Fibroblast of skin of back (primary cell): Measurements from ENCODE around the gene GTF2A1.

Experiments used
- DNase-seq: peaks from one replicate; pipeline ENCODE4 v3.0.0-alpha.2; 2013

GTF2A1 gene

DNA sequence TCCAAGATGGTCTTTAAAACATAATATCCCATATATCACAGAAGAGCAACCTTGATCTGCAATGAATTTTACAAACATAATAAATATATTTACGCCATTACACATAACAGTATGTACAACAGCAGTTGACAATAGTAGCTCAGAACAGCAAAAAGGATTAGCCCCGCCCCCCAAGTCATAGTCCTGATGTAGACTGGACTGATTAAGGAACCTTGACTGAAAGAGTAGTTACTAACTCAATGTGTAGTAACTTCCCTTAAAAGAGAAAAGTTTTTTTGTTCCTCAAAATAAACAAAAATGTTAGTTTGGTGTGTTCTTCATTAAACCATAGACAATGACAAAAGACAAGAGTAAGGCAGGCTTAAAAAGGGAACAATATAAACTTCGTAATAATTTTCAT, 44.5 kb downstream of the GTF2A1 start:
- DNase-seq, result no peak

- peak; percentile 60 for DNase-seq
Observed at GRCh38 chr14:81172881-81173280, 47.9 kb downstream of the GTF2A1 start.

GRCh38 chr14:81172353-81172752, 48.4 kb downstream of the GTF2A1 start:
- DNase-seq, result peak; percentile 62

DNA sequence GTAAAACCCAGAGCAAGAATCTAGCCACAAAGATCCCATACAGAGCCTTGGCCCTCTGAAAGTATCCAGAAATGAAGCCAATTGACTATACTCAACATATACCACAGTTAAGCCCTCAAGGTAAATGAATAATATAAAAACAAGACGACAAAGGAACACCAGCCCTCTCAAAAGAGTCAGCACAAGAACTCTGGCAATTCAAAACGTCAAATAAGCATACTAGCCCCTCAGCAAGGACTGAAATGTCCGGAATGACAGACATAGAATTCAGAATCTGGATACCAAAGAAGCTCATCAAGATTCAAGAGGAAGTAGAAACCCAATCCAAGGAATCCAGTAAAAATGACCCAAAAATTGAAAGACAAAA, 49.9 kb downstream of the GTF2A1 start:
- no peak for DNase-seq

- DNase-seq, result peak; percentile 87
Observed at GRCh38 chr14:81170104-81170828, 50.5 kb downstream of the GTF2A1 start.

- DNase-seq, result peak; percentile 17
Observed at GRCh38 chr14:81169711-81170103, 51.1 kb downstream of the GTF2A1 start.

- no peak for DNase-seq
Observed at GRCh38 chr14:81169267-81169666, 51.5 kb downstream of the GTF2A1 start.

DNA sequence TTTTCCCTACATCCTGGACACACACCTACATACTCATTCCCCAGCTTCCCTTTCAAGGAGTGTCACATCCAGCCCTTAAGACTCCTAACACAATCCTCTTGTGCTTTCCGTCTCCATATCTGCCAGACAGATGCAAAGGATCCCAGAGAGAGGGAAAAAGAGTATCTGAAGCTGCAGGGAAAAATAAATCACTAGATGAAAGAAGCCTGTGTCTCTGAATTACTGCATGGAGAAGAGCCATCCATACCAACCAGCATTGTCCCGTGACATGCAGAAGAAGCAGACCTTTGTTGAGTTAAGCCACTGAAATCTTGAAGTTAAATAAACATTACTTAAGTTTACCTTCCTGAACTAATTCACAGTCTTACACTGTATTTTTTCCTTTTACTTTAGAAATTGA, 54.6 kb downstream of the GTF2A1 start:
- DNase-seq, result no peak

DNA sequence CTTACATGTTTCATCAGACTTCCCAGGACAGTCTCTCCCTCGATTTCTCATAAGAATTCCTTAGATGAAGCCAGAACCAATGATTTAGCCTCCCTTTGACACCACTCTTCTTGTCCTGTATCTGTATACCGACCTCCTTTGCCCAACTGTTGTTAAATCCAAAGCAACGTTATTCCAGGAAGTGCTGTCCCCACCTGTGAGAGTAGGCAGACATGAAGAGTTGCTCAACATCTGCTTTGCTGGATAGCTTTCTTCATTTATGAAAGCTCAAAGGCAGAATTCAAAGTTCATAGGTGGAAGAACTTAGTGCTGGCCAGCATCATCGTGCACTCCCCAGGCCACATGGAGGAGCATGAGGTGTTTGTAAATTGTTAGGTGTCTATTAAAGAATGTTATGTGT, 55.6 kb downstream of the GTF2A1 start:
- DNase-seq, result no peak

DNA sequence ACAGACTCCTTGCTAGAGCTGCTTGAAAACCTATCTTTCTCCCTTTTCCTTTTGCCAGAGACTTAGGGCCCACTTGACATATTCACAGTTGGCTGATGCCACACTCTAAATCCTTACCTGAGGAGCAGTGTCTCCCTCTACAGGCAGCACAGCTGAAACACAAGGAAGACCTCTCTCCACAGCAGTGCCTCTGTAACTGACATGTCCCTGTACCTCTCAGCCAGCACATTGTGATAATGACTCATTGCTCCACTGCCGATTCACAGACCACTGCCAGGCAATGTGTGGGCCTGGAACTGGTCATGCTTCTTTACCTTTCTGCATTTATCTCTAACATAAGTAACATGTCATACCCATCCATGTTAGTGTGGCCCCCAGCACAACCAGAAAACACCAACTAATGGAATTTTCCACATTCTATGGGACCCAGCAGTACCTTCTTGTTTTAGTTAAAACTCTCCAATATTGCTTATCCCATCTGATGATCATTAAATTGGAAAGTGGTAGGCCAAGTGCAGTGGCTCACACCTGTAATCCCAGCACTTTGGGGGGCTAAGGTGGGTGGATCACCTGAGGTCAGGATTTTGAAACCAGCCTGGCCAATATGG, 56.5 kb downstream of the GTF2A1 start:
- DNase-seq, result peak; percentile 71

- DNase-seq, result peak; percentile 39
Observed at GRCh38 chr14:81162941-81163340, 57.8 kb downstream of the GTF2A1 start.

DNA sequence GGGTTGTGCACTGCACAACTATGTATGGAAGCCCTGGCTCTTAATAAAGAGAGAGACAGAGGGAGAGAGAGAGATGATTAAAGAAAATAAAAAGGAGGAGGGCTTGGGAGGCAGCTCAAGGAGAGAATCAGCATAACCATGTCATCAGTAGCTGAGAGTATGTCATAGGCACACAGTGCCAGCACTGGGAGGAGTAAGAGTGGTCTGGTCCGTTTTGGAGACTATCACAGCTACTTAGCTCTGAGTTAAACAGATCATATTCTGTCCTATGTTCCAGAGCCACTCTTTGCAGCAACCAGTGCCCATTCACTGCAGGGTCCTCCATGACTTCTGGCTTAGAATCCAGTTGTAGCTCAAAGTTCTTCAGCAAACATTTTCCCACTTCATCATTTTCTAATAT, 59.0 kb downstream of the GTF2A1 start:
- no peak for DNase-seq

DNA sequence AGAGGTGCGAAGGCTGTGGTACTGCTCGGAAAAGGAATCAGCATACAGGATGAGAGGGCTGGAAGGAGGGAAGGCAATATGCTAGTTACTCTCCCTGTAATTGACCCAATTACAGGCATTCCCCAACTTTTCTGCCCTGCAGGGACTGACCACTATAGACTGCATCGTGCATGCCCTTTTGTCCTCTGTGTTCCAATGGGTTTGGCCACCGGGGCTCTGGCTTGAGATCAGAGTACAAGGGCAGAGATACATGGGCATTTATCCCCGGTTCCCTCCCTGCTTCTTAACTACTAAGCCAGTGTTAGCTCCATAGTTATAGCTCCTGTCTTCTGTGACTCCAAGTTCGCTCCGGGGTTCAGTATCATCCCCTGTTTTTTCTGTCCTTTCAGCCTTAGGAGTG, 59.7 kb downstream of the GTF2A1 start:
- no peak for DNase-seq

- no peak for DNase-seq
Observed at GRCh38 chr14:81157431-81157830, 63.3 kb downstream of the GTF2A1 start.

DNA sequence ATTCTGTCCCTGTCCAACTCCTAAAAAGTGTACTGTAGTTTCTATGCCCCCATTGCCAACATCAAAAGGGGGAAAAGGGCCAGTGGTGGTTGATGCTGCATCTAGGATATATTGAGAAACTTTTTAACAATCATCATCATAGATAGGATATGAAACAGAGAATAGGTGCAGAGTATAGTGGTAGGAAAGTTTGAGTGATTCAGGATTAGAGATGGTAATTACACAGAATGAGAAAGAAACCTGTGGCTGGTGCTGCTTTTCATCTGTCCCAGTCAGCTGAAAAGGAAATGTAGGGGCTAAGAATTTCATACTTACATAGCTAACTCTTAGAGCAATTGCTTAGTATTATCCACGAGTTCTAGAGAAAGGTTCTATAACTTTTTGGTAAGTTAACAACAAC, 67.6 kb downstream of the GTF2A1 start:
- no peak for DNase-seq

GRCh38 chr14:81148635-81149034, 72.1 kb downstream of the GTF2A1 start:
- no peak for DNase-seq

- DNase-seq, result no peak
Observed at GRCh38 chr14:81147140-81147897, 73.4 kb downstream of the GTF2A1 start.

DNA sequence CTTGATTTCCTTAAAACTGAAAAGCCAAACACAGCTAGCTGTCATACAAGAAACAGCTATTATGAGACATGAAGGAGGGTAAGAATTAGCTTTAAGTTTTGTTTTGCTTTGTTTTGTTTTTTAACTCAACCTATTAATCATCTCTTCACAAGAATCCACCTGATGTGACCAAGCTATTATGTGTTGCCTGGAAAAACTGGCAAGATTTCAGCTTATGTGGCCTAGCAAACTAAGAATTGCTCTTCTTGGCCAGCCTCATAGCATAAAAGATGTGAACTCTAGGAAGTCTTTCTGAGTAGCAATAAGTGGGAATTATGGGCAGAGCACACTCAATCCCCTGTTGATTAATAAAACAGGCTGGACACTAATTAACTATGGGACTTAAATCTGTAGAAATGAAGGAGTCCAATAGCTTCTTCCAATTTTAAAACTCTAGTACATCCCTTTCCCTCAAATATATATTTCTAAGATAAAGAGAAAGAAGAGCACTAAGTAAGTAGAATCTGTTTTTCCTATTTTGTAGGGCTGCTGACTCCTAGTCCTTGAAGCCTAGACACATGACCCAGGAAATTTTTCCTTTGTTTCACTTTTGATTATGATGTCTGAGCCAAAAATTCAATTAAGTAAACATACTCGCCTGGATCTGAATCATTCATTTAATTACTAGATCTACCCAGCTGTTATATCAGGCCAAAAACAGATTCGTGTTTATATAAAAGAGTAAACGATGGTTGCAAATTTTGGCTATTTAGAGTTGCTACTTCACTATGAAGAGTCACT, 75.7 kb downstream of the GTF2A1 start:
- no peak for DNase-seq

DNA sequence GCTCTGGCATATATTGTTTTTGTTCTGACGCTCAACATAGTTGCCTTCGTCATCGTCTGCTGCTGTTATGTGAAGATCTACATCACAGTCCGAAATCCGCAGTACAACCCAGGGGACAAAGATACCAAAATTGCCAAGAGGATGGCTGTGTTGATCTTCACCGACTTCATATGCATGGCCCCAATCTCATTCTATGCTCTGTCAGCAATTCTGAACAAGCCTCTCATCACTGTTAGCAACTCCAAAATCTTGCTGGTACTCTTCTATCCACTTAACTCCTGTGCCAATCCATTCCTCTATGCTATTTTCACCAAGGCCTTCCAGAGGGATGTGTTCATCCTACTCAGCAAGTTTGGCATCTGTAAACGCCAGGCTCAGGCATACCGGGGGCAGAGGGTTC, 77.0 kb downstream of the GTF2A1 start:
- no peak for DNase-seq

DNA sequence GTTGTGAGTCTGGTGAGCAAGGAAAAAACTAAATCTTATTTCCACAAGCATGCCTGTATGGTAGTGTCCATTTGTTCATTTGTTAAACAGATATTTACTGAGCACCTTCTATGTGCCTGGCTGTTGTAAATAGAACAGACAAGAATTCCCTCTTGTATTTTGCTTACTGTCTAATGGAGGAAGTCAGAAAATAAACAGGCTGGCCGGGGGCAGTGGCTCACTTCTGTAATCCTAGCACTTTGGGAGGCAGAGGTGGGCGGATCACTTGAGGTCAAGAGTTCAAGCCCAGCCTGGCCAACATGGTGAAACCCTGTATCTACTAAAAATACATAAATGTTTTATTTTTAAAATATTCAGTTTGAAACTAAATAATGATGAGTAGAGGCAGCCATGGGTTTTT, 79.3 kb downstream of the GTF2A1 start:
- no peak for DNase-seq

- DNase-seq, result no peak
Observed at GRCh38 chr14:81138429-81138828, 82.3 kb downstream of the GTF2A1 start.

GRCh38 chr14:81137316-81137715, 83.4 kb downstream of the GTF2A1 start:
- DNase-seq, result peak; percentile 80

- no peak for DNase-seq
Observed at GRCh38 chr14:81133400-81133799, 87.4 kb downstream of the GTF2A1 start.
